K562 (cell line): Measurements from ENCODE around the gene CCDC97. TPM values are rescaled to one million over a fixed set of nuclear protein-coding genes. Genes with fewer than 3 reads are reported as not detected.

Experiments used
- ATAC-seq: fragments of 200-7000 bp; cut with Tn5 transposase; 3 replicates; pipeline ENCODE4 v1.9.1; 2020; ENCODE audit warnings: moderate library complexity
- BruUV-seq: library from RNA; stranded (reverse); fragments of 400-500 nt; replicated peaks from 2 replicates; lab custom pipeline; 2021; lab: Mats Ljungman, UMichigan
- CTCF ChIA-PET: fragments of 300-600 bp; formaldehyde crosslinking; extraction: SDS; loops from one replicate; lab custom pipeline; 2021; ENCODE audit warnings: low intra/inter-chr PET ratio; lab: Yijun Ruan, JAX
- POLR2A ChIA-PET: fragments of 300-600, 350-650 bp; sonication (Branson Sonifier 250); formaldehyde crosslinking; extraction: SDS; loops from one replicate; lab custom pipeline; 2021; ENCODE audit warnings: antibody characterized with exemption, inconsistent platforms; lab: Yijun Ruan, JAX
- DNase-seq, 4 experiments: peaks; one replicate each; pipeline versions ENCODE4 v3.0.0 to v3.0.0-alpha.2; 2011 to 2018; ENCODE audit warnings: low spot score in 3 of 4, mixed read lengths in 3 of 4; ENCODE audit errors: extremely low read depth in 1 of 4
- FAIRE-seq: peaks from 2 replicates; lab custom pipeline; 2011; peaks lifted over from hg19 to GRCh38; lab: Jason Lieb, UNC
- H2AFZ ChIP-seq: 2 replicates; pipeline ENCODE4 v1.6.0; 2011; ENCODE audit warnings: low read depth, low read length, control low read depth, inconsistent platforms
- H3K27ac ChIP-seq: fragments of 200-600 bp; 3 replicates; pipeline ENCODE4 v1.8.0; 2011; ENCODE audit warnings: low read depth, mild to moderate bottlenecking, control low read depth, inconsistent platforms, low read length, moderate library complexity, mixed read lengths; ENCODE audit errors: extremely low read depth
- H3K27me3 ChIP-seq, 2 experiments: fragments of 300-600 bp in 1 of 2; 2 replicates in 1 of 2; 3 replicates in 1 of 2; pipeline versions ENCODE4 v1.6.0 to v1.8.0; 2011; ENCODE audit warnings: inconsistent platforms in 2 of 2, low read length in 2 of 2, mild to moderate bottlenecking in 1 of 2, mixed read lengths in 1 of 2, moderate library complexity in 1 of 2; ENCODE audit not compliant: control insufficient read depth in 2 of 2, insufficient read depth in 2 of 2
- H3K36me3 ChIP-seq: fragments of 300-600 bp; 3 replicates; pipeline ENCODE4 v1.8.0; 2011; ENCODE audit warnings: mild to moderate bottlenecking, low read length, inconsistent platforms; ENCODE audit not compliant: control insufficient read depth, insufficient read depth
- H3K4me1 ChIP-seq, 2 experiments: fragments of 200-600 bp in 1 of 2; replicated peaks in 1 of 2; 2 replicates in 1 of 2; 3 replicates in 1 of 2; pipeline versions ENCODE4 v1.5.1 to v1.8.0; 2011; ENCODE audit warnings: inconsistent platforms in 2 of 2, low read length in 2 of 2, mild to moderate bottlenecking in 1 of 2, mixed read lengths in 1 of 2, moderate library complexity in 1 of 2; ENCODE audit not compliant: control insufficient read depth in 2 of 2, insufficient read depth in 2 of 2
- H3K4me2 ChIP-seq: 2 replicates; pipeline ENCODE4 v1.6.1; 2011; ENCODE audit warnings: low read length, control low read depth, inconsistent platforms, mixed read lengths; ENCODE audit not compliant: insufficient read depth
- H3K4me3 ChIP-seq: fragments of 200-600 bp; sonication (generic), shearing (Covaris generic); 2 replicates; pipeline ENCODE4 v1.5.1; 2016; ENCODE audit warnings: control low read depth, inconsistent platforms
- H3K79me2 ChIP-seq: fragments of 200-600 bp; 3 replicates; pipeline ENCODE4 v1.8.0; 2011; ENCODE audit warnings: low read length, inconsistent platforms; ENCODE audit not compliant: control insufficient read depth, insufficient read depth
- H3K9ac ChIP-seq, 2 experiments: 2 replicates each; pipeline versions ENCODE4 v1.6.0 to v1.6.1; 2011; ENCODE audit warnings: low read depth in 2 of 2, low read length in 2 of 2, control low read depth in 1 of 2, inconsistent platforms in 1 of 2, mild to moderate bottlenecking in 1 of 2, mixed read lengths in 1 of 2; ENCODE audit not compliant: insufficient read depth in 1 of 2
- H3K9me1 ChIP-seq: one replicate; pipeline ENCODE4 v1.6.0; 2011; ENCODE audit warnings: inconsistent platforms, mild to moderate bottlenecking, low read length, moderate library complexity; ENCODE audit not compliant: control insufficient read depth, insufficient read depth
- H3K9me3 ChIP-seq: replicated peaks from 2 replicates; pipeline ENCODE4 v1.5.1; 2011; ENCODE audit warnings: low read depth, low read length, inconsistent platforms; ENCODE audit not compliant: control insufficient read depth, insufficient read depth
- H4K20me1 ChIP-seq: replicated peaks from 2 replicates; pipeline ENCODE4 v1.6.1; 2011; ENCODE audit warnings: low read length, inconsistent platforms, mixed read lengths; ENCODE audit not compliant: control insufficient read depth, insufficient read depth
- ARID2 ChIP-seq: fragments of 450-650 bp; IDR thresholded peaks from 2 replicates; pipeline ENCODE4 v1.6.1; 2017; ENCODE audit warnings: antibody characterized with exemption, mild to moderate bottlenecking
- BRD9 ChIP-seq: fragments of 450-650 bp; IDR thresholded peaks from 2 replicates; pipeline ENCODE4 v1.6.1; 2018; ENCODE audit warnings: low read depth; ENCODE audit not compliant: partially characterized antibody
- KDM1A ChIP-seq, 2 experiments: fragments of 450-650 bp; IDR thresholded peaks; 2 replicates each; pipeline ENCODE4 v1.6.1; 2016; ENCODE audit warnings: mild to moderate bottlenecking in 2 of 2
- L3MBTL2 ChIP-seq: fragments of 450-650 bp; IDR thresholded peaks from 2 replicates; pipeline ENCODE4 v1.6.1; 2016; ENCODE audit warnings: mild to moderate bottlenecking, moderate library complexity
- MTA3 ChIP-seq: fragments of 450-650 bp; formaldehyde crosslinking; IDR thresholded peaks from 2 replicates; pipeline ENCODE4 v1.6.1; 2017; ENCODE audit warnings: mild to moderate bottlenecking, borderline replicate concordance
- NR3C1 ChIP-seq: sonication (generic); formaldehyde crosslinking; IDR thresholded peaks from 2 replicates; pipeline ENCODE4 v1.8.1; 2022; ENCODE audit warnings: missing genetic modification reagents
- RBM39 ChIP-seq: fragments of 200-400 bp; formaldehyde crosslinking; optimal IDR thresholded peaks from 2 replicates; pipeline ENCODE3; 2018; ENCODE audit warnings: low read depth, low read length
- RCOR1 ChIP-seq, 2 experiments: IDR thresholded peaks; 2 replicates each; pipeline ENCODE4 v1.6.1; 2012; ENCODE audit warnings: low read depth in 2 of 2, low read length in 2 of 2, borderline replicate concordance in 1 of 2, improper control_type of control experiment in 1 of 2
- SMARCE1 ChIP-seq: fragments of 450-650 bp; IDR thresholded peaks from 2 replicates; pipeline ENCODE4 v1.7.1; 2016; ENCODE audit warnings: mild to moderate bottlenecking
- SPI1 ChIP-seq: IDR thresholded peaks from 2 replicates; pipeline ENCODE4 v1.6.1; 2011; ENCODE audit warnings: low read depth, low read length, control low read depth, borderline replicate concordance
- TEAD2 ChIP-seq: fragments of 450-650 bp; IDR thresholded peaks from 2 replicates; pipeline ENCODE4 v1.6.1; 2016; ENCODE audit warnings: missing genetic modification characterization, control low read depth, missing compliant biosample characterization
- ZNF124 ChIP-seq: sonication (generic); formaldehyde crosslinking; IDR thresholded peaks from 2 replicates; pipeline ENCODE4 v1.8.1; 2022; ENCODE audit warnings: missing genetic modification reagents
- WGBS: fragments of 100-300 bp; shearing (Covaris generic); methylation state at CpG from one replicate; pipeline ENCODE4 v1.1.6; 2016; ENCODE audit warnings: low coverage, mixed read lengths; ENCODE audit not compliant: insufficient coverage; ENCODE audit errors: missing lambda C conversion rate; 5-methylcytosine and 5-hydroxymethylcytosine counted together
- in situ Hi-C: fragments of 300-500 bp; cut with MboI; formaldehyde crosslinking; loops from 4 replicates; pipeline ENCODE4 v1.15.0; 2018; ENCODE audit warnings: inconsistent platforms, mixed read lengths
- intact Hi-C: fragments of 100-400 bp; cut with micrococcal nuclease; formaldehyde crosslinking; loops from 2 replicates; pipeline ENCODE4 v1.14.2; 2022
- polyA plus RNA-seq, 8 experiments: library from polyadenylated mRNA; depleted of rRNA in 4 of 8; stranded (reverse) in 5 of 8; unstranded in 3 of 8; fragments of >200 nt; fragmentation: Nextera tagmentation in 2 of 8; fragmentation: Illumina TruSeq in 1 of 8; extraction: Ambion mirVana in 2 of 8; extraction: Trizol in 1 of 8; gene quantifications; 2 replicates each; pipeline versions ENCODE4 v1.2.1 to v1.2.3, GENCODE V29; 2011 to 2014; ENCODE audit warnings: inconsistent platforms in 1 of 8, missing spikeins in 1 of 8
- total RNA-seq, 7 experiments: library from RNA; depleted of rRNA in 6 of 7; stranded (reverse); fragments of >200 nt in 6 of 7; fragmentation: Illumina TruSeq in 2 of 7; extraction: Trizol in 2 of 7; gene quantifications; 2 replicates each; pipeline versions ENCODE4 v1.2.1 to v1.2.3, GENCODE V29; 2011 to 2021; ENCODE audit warnings: low replicate concordance in 1 of 7
- TF ChIP-seq, protein P1 (sequence below): fragments of 450-650 bp; IDR thresholded peaks from 2 replicates; pipeline ENCODE4 v1.6.1; 2016; ENCODE audit warnings: low read depth, mild to moderate bottlenecking, moderate library complexity
- TF ChIP-seq, protein P2 (sequence below): sonication (generic); formaldehyde crosslinking; IDR thresholded peaks from 2 replicates; pipeline ENCODE4 v1.8.0; 2022; ENCODE audit warnings: missing genetic modification reagents, mild to moderate bottlenecking, borderline replicate concordance
- TF ChIP-seq, protein P3 (sequence below): fragments of 450-650 bp; formaldehyde crosslinking; IDR thresholded peaks from 2 replicates; pipeline ENCODE4 v1.4.0; 2022; ENCODE audit warnings: mild to moderate bottlenecking, moderate library complexity

CCDC97 gene
- total and polyA plus RNA-seq, 9 of the 15 experiments (the other 6 are each of a cell fraction or from before 2014, with no cell fraction given) = 0.60 to 16.5 (median 7.0) TPM

DNA sequence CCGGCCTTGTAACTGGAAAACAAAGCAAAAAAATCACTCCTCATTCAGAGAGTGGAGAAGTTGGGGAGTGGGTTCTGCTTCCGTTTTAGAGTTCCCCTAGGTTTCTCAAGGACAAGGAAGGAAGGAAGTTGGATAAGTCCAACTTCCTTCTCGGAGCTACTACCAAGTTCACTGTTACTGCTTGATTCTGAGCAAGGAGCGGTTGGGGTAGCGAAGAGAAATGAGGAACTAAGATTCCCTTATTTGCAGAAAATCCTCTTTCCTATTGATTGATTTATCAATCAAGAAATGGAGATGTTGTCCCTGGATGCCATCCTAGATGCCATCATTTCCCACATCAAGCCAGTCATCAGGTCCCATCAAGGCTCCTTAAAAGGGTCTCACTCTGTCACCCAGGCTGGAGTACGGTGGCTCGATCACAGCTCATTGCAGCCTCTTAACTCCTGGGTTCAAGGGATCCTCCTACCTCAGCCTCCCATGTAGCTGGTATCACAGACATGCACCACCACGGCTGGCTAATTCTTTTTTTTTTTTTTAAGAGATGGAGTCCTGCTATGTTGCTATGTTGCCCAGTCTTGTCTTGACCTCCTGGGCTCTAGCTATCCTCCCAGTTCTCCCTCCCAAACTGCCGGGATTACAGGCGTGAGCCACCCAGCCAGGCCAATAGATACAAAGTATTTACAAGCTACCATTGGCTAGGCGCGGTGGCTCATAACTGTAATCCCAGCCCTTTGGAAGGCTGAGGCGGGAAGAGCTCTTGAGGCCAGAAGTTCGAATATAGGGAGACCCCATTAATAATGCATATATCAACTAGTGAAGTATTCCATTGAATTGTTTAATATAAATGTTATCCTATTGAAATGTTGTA, 54.8 kb downstream of the CCDC97 start:
- peak overlapping the region; percentile 95 for H3K4me2 ChIP-seq
- ChIA-PET CTCF (no interaction called here), POLR2A (interaction anchor here (0.6 to 2.9 kb wide), 10 partner anchors 10 to 99 kb away, joined by 3 to 20 read pairs (median 4); partner anchors contain the start of gene TGFB1)
- H3K9ac ChIP-seq = peak overlapping the region; percentile 97 to 99; a peak in 3 of 4 replicates
- H2AFZ ChIP-seq = peak overlapping the region; percentile 98
- no TSS peak for BruUV-seq
- H3K4me1 ChIP-seq = peaks cover 30 to 50% of the 10 kb centered on the region in 2 experiments
- no peaks in the 10 kb centered on the region for H3K9me1 ChIP-seq
- peaks cover 4% of the 10 kb centered on the region; the same call in 2 of the 3 replicates for H3K36me3 ChIP-seq
- 50% methylated on average over 14 of the region's 14 CpGs for WGBS
- no peaks in the 10 kb centered on the region for H4K20me1 ChIP-seq
- peak overlapping the region; percentile 100 for H3K27ac ChIP-seq
- no peak for ATAC-seq
- H3K27me3 ChIP-seq = no peaks in the 10 kb centered on the region
- H3K9me3 ChIP-seq = no peaks in the 10 kb centered on the region
- no peak for FAIRE-seq
- peak overlapping the region; percentile 80 for H3K4me3 ChIP-seq
- peaks cover 45% of the 10 kb centered on the region for H3K79me2 ChIP-seq
- in situ Hi-C loops = no loop called here
- peak in 1 of 4 experiments; percentile 24 for DNase-seq
- intact Hi-C loops = loop anchor here (10.0 kb wide), 1 partner anchor 70 kb away; the partner anchor contains the start of gene DMAC2
- peak; percentile 37; the same call in 1 of the 2 replicates for TF ChIP-seq SPI1
- TF ChIP-seq MTA3 = peak; percentile 9; the same call in 1 of the 2 replicates
- TF ChIP-seq, protein P1, sequence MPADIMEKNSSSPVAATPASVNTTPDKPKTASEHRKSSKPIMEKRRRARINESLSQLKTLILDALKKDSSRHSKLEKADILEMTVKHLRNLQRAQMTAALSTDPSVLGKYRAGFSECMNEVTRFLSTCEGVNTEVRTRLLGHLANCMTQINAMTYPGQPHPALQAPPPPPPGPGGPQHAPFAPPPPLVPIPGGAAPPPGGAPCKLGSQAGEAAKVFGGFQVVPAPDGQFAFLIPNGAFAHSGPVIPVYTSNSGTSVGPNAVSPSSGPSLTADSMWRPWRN = 0 out of 2 replicates have a peak, but pooled peaks have one; percentile 12
- no peak for TF ChIP-seq NR3C1 (CRISPR knock-in tag)
- TF ChIP-seq RBM39 = peak; percentile 16
- TF ChIP-seq, protein P2, sequence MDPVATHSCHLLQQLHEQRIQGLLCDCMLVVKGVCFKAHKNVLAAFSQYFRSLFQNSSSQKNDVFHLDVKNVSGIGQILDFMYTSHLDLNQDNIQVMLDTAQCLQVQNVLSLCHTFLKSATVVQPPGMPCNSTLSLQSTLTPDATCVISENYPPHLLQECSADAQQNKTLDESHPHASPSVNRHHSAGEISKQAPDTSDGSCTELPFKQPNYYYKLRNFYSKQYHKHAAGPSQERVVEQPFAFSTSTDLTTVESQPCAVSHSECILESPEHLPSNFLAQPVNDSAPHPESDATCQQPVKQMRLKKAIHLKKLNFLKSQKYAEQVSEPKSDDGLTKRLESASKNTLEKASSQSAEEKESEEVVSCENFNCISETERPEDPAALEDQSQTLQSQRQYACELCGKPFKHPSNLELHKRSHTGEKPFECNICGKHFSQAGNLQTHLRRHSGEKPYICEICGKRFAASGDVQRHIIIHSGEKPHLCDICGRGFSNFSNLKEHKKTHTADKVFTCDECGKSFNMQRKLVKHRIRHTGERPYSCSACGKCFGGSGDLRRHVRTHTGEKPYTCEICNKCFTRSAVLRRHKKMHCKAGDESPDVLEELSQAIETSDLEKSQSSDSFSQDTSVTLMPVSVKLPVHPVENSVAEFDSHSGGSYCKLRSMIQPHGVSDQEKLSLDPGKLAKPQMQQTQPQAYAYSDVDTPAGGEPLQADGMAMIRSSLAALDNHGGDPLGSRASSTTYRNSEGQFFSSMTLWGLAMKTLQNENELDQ (CRISPR knock-in tag) = no peak
- no peak for TF ChIP-seq TEAD2 (tag)
- peak; percentile 36; the same call in 1 of the 2 replicates for TF ChIP-seq SMARCE1
- 0 out of 2 replicates have a peak, but pooled peaks have one; percentile 32 for TF ChIP-seq ARID2
- TF ChIP-seq L3MBTL2 = 0 out of 2 replicates have a peak, but pooled peaks have one; percentile 25
- TF ChIP-seq RCOR1 (IDR thresholded peaks at IDR 0.05; ENCODE audit: borderline replicate concordance in 1 of 2, low read depth in 2 of 2, low read length in 2 of 2) = peak in 1 of 2 experiments; percentile 49; a peak in 1 of 4 replicates
- peak; percentile 59 for TF ChIP-seq BRD9
- no peak for TF ChIP-seq ZNF124 (CRISPR knock-in tag)
- TF ChIP-seq, protein P3, sequence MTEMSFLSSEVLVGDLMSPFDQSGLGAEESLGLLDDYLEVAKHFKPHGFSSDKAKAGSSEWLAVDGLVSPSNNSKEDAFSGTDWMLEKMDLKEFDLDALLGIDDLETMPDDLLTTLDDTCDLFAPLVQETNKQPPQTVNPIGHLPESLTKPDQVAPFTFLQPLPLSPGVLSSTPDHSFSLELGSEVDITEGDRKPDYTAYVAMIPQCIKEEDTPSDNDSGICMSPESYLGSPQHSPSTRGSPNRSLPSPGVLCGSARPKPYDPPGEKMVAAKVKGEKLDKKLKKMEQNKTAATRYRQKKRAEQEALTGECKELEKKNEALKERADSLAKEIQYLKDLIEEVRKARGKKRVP (CRISPR knock-in tag) = 0 out of 2 replicates have a peak, but pooled peaks have one; percentile 37
- TF ChIP-seq KDM1A (IDR thresholded peaks at IDR 0.05) = peak; percentile 25 to 63; a peak in 2 of 4 replicates
